WTC11 (cell line): ENCODE measurements around the gene UBL4A. TPM values are rescaled to one million over a fixed set of nuclear protein-coding genes. Genes with fewer than 3 reads are reported as not detected.
A peak's percentile ranks its signal among the peaks of the same experiment; 100 is the strongest.

ENCODE experiments used
- ATAC-seq: fragments of 200-7000 bp; cut with Tn5 transposase; 2 replicates; pipeline ENCODE4 v1.10.0; 2021; ENCODE audit warnings: mild to moderate bottlenecking, moderate library complexity
- CTCF ChIA-PET: fragments of 300-600 bp; sonication (Branson Sonifier 250); formaldehyde crosslinking; loops from one replicate; lab custom pipeline; 2021; ENCODE audit warnings: antibody characterized with exemption; lab: Charles Lee
- POLR2A ChIA-PET: fragments of 350-600 bp; sonication (Branson Sonifier 250); formaldehyde crosslinking; loops from one replicate; lab custom pipeline; 2021; ENCODE audit warnings: antibody characterized with exemption; lab: Charles Lee
- DNase-seq: peaks from one replicate; pipeline ENCODE4 v3.0.0; 2021; ENCODE audit warnings: low spot score
- H3K27ac Mint-ChIP-seq: 2 replicates; pipeline ENCODE4 v1.8.0; 2021; ENCODE audit warnings: mixed read lengths
- H3K27me3 Mint-ChIP-seq: 2 replicates; pipeline ENCODE4 v1.8.0; 2021; ENCODE audit warnings: low read depth, mild to moderate bottlenecking, moderate library complexity, mixed read lengths
- H3K36me3 Mint-ChIP-seq: 2 replicates; pipeline ENCODE4 v1.8.0; 2021; ENCODE audit warnings: mixed read lengths
- H3K4me1 Mint-ChIP-seq: 2 replicates; pipeline ENCODE4 v1.8.0; 2022; ENCODE audit warnings: mixed read lengths
- H3K4me3 Mint-ChIP-seq: 2 replicates; pipeline ENCODE4 v1.8.0; 2021; ENCODE audit warnings: mild to moderate bottlenecking, moderate library complexity, mixed read lengths
- H3K9me3 Mint-ChIP-seq: 2 replicates; pipeline ENCODE4 v1.8.0; 2021; ENCODE audit warnings: mixed read lengths
- CREB1 ChIP-seq: sonication (generic); formaldehyde crosslinking; IDR thresholded peaks from 2 replicates; pipeline ENCODE4 v1.8.0; 2023; ENCODE audit warnings: mild to moderate bottlenecking, missing genetic modification reagents
- ELF4 ChIP-seq: sonication (generic); formaldehyde crosslinking; IDR thresholded peaks from 2 replicates; pipeline ENCODE4 v1.8.1; 2022; ENCODE audit warnings: low read depth, mild to moderate bottlenecking, moderate library complexity, missing genetic modification reagents
- FOXK1 ChIP-seq: sonication (generic); formaldehyde crosslinking; IDR thresholded peaks from 2 replicates; pipeline ENCODE4 v1.8.0; 2022; ENCODE audit warnings: mild to moderate bottlenecking, moderate library complexity, missing genetic modification reagents
- FOXP1 ChIP-seq: sonication (generic); formaldehyde crosslinking; IDR thresholded peaks from 2 replicates; pipeline ENCODE4 v1.8.0; 2022; ENCODE audit warnings: missing genetic modification reagents, mild to moderate bottlenecking, moderate library complexity, borderline replicate concordance
- GABPB1 ChIP-seq: sonication (generic); formaldehyde crosslinking; IDR thresholded peaks from 2 replicates; pipeline ENCODE4 v1.8.1; 2023; ENCODE audit warnings: mild to moderate bottlenecking, missing genetic modification reagents
- GRHL2 ChIP-seq: fragments of 250-450 bp; sonication (Bioruptor Pico); IDR thresholded peaks from 2 replicates; pipeline ENCODE4 v1.8.0; 2022; ENCODE audit warnings: mild to moderate bottlenecking, moderate library complexity; ENCODE audit not compliant: insufficient replicate concordance, severe bottlenecking
- HMGA2 ChIP-seq: fragments of 250-450 bp; sonication (Bioruptor Pico); IDR thresholded peaks from 2 replicates; pipeline ENCODE4 v1.4.0; 2021; ENCODE audit warnings: mild to moderate bottlenecking, moderate library complexity
- MYBL2 ChIP-seq: sonication (generic); formaldehyde crosslinking; IDR thresholded peaks from 2 replicates; pipeline ENCODE4 v1.8.1; 2023; ENCODE audit warnings: mild to moderate bottlenecking, moderate library complexity, missing genetic modification reagents
- NFE2L1 ChIP-seq: sonication (generic); formaldehyde crosslinking; IDR thresholded peaks from 2 replicates; pipeline ENCODE4 v1.8.1; 2023; ENCODE audit warnings: missing genetic modification reagents
- NR1H2 ChIP-seq: sonication (generic); formaldehyde crosslinking; IDR thresholded peaks from 2 replicates; pipeline ENCODE4 v1.9.0; 2021; ENCODE audit warnings: mild to moderate bottlenecking, moderate library complexity, missing genetic modification reagents
- SMAD4 ChIP-seq: sonication (generic); formaldehyde crosslinking; IDR thresholded peaks from 2 replicates; pipeline ENCODE4 v1.8.0; 2022; ENCODE audit warnings: mild to moderate bottlenecking, missing genetic modification reagents
- SOX15 ChIP-seq: fragments of 250-450 bp; sonication (Bioruptor Pico); IDR thresholded peaks from 2 replicates; pipeline ENCODE4 v1.9.0; 2021; ENCODE audit warnings: mild to moderate bottlenecking
- SP1 ChIP-seq: sonication (generic); formaldehyde crosslinking; conservative IDR thresholded peaks from 2 replicates; pipeline ENCODE4 v1.8.1; 2022; ENCODE audit warnings: missing genetic modification reagents
- TP53 ChIP-seq: sonication (generic); formaldehyde crosslinking; IDR thresholded peaks from 2 replicates; pipeline ENCODE4 v1.8.1; 2023; ENCODE audit warnings: mild to moderate bottlenecking, missing genetic modification reagents
- ZBTB21 ChIP-seq: sonication (generic); formaldehyde crosslinking; IDR thresholded peaks from 2 replicates; pipeline ENCODE4 v1.8.1; 2023; ENCODE audit warnings: mild to moderate bottlenecking, missing genetic modification reagents, borderline replicate concordance
- total RNA-seq: library from RNA; stranded (reverse); gene quantifications from 3 replicates; pipeline ENCODE4 v1.2.3, GENCODE V29; 2021
- TF ChIP-seq, protein P1 (sequence below): sonication (generic); formaldehyde crosslinking; IDR thresholded peaks from 2 replicates; pipeline ENCODE4 v1.8.1; 2022; ENCODE audit warnings: missing genetic modification reagents, borderline replicate concordance
- TF ChIP-seq, protein P2 (sequence below): sonication (generic); formaldehyde crosslinking; IDR thresholded peaks from 2 replicates; pipeline ENCODE4 v1.8.1; 2022; ENCODE audit warnings: mild to moderate bottlenecking, moderate library complexity, missing genetic modification reagents
- TF ChIP-seq, protein P3 (sequence below): sonication (generic); formaldehyde crosslinking; IDR thresholded peaks from 2 replicates; pipeline ENCODE4 v1.8.1; 2022; ENCODE audit warnings: low read depth, mild to moderate bottlenecking, moderate library complexity, missing genetic modification reagents, borderline replicate concordance
- TF ChIP-seq, protein P4 (sequence below): sonication (generic); formaldehyde crosslinking; IDR thresholded peaks from 2 replicates; pipeline ENCODE4 v1.8.1; 2023; ENCODE audit warnings: mild to moderate bottlenecking, missing genetic modification reagents, moderate library complexity
- TF ChIP-seq, protein P5 (sequence below): sonication (generic); formaldehyde crosslinking; IDR thresholded peaks from 2 replicates; pipeline ENCODE4 v1.8.0; 2022; ENCODE audit warnings: mild to moderate bottlenecking, missing genetic modification reagents
- TF ChIP-seq, protein P6 (sequence below): sonication (generic); formaldehyde crosslinking; IDR thresholded peaks from 2 replicates; pipeline ENCODE4 v1.8.1; 2023; ENCODE audit warnings: mild to moderate bottlenecking, missing genetic modification reagents, moderate library complexity
- TF ChIP-seq, protein P7 (sequence below): sonication (generic); formaldehyde crosslinking; IDR thresholded peaks from 2 replicates; pipeline ENCODE4 v1.8.0; 2022; ENCODE audit warnings: mild to moderate bottlenecking, missing genetic modification reagents
- TF ChIP-seq, protein P8 (sequence below): sonication (generic); formaldehyde crosslinking; IDR thresholded peaks from 2 replicates; pipeline ENCODE4 v1.8.1; 2022; ENCODE audit warnings: mild to moderate bottlenecking, missing genetic modification reagents, moderate library complexity, borderline replicate concordance

The UBL4A gene
- total RNA-seq, 1 experiment from 2014 or later: 34.0 TPM

DNA sequence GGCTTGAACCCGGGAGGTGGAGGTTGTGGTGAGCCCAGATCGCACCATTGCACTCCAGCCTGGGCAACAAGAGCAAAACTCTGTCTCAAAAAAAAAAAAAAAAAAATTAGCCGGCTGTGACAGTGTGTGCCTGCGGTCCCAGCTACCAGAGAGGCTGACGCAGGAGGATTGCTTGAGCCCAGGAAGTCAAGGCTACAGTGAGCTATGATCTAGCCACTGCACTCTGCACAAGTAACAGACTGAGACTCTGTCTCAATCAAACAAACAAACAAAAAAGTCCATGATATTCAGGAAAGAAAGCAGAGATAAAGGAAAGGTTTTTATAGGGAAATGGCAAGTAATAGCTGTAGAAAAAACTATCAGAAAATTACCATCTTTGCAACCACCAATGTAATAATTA lies 5.2 kb downstream of the UBL4A start:
- POLR2A ChIA-PET: interaction anchor here (0.5 kb wide), 1 partner anchor 56 kb away, joined by 6 read pairs; no protein-coding TSS in a partner anchor
- peaks cover 3% of the 10 kb centered on the region; the same call in 1 of the 2 replicates for H3K4me1 Mint-ChIP-seq
- ATAC-seq (no peak), DNase-seq (no peak)
- no peaks in the 10 kb centered on the region for H3K36me3 Mint-ChIP-seq
- H3K27ac Mint-ChIP-seq: no peak overlapping the region
- TF ChIP-seq GRHL2: no peak
- no peak for TF ChIP-seq NR1H2 (CRISPR knock-in tag)
- TF ChIP-seq, protein P1, sequence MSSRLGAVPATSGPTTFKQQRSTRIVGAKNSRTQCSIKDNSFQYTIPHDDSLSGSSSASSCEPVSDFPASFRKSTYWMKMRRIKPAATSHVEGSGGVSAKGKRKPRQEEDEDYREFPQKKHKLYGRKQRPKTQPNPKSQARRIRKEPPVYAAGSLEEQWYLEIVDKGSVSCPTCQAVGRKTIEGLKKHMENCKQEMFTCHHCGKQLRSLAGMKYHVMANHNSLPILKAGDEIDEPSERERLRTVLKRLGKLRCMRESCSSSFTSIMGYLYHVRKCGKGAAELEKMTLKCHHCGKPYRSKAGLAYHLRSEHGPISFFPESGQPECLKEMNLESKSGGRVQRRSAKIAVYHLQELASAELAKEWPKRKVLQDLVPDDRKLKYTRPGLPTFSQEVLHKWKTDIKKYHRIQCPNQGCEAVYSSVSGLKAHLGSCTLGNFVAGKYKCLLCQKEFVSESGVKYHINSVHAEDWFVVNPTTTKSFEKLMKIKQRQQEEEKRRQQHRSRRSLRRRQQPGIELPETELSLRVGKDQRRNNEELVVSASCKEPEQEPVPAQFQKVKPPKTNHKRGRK (CRISPR knock-in tag): no peak
- no peak for TF ChIP-seq HMGA2 (CRISPR knock-in tag)
- TF ChIP-seq ZBTB21 (CRISPR knock-in tag): no peak
- no peak overlapping the region for H3K4me3 Mint-ChIP-seq
- CTCF ChIA-PET: no interaction called here
- no peaks in the 10 kb centered on the region for H3K9me3 Mint-ChIP-seq
- H3K27me3 Mint-ChIP-seq: no peaks in the 10 kb centered on the region

DNA sequence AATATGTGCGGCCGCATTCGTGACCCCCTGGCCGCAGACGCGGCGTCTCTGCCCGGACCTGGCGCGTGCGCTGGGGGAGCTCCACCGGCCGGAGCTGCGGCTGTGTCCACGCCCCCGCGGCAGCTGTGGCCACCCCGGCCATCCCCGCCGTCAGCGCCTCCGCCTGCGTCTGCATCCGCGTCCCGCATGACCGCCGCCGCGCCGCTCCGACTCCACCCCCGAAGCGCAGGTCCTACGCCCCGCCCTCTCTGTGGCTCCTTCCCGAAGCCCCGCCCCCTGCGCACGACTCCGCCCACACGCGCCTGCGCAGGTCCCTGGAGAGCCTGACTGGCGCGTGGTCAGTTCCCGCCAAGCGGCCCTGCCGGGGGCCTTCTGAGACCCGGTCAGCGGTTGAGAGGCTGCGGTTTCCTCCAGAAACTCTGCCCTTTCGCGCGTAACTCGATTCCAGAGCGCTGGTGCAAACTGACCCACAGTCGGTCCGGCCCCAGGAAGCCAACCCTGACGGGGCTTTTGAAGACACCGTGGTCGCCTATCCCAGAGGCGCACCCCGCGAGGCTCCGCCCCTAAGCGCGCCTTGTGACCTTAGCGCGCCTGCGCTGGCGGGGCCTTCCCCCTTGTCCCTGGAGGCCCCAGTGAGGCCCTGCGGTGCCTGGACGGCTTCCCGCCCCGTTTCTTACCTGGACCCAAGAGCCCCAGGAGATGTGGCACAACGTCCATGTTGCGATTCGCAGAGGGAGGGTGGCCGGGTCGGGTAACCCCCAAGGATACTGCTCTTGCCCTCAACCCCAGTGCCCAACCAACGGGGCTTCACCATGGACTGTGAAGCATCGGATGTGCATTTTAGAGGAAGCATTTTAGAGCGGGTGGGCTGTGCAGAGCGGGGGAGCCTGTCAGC lies 7.4 kb downstream of the UBL4A start, which contains the start of gene LAGE3:
Gene LAGE3, minus strand, starts transcription at position 554 of the 895 bp plus-strand sequence. Its CDS starts 366 bp downstream, at position 188.
- Mint-ChIP-seq H3K36me3 (no peaks in the 10 kb centered on the region; the same call in 1 of the 2 replicates), H3K27me3 (peaks cover 2% of the 10 kb centered on the region; the same call in 1 of the 2 replicates), H3K9me3 (no peaks in the 10 kb centered on the region), H3K27ac (no peak within 1 kb of the TSS), H3K4me3 (peak within 1 kb of the TSS; percentile 74), H3K4me1 (peaks cover 3% of the 10 kb centered on the region; the same call in 1 of the 2 replicates)
- DNase-seq (peak; percentile 93), ATAC-seq (peak; percentile 90)
- ChIA-PET CTCF (interaction anchor here (1.2 kb wide), 1 partner anchor 11 kb away, joined by 4 read pairs; the partner anchor contains the start of gene SLC10A3), POLR2A (interaction anchor here (0.9 to 1.4 kb wide), 2 partner anchors 12 to 40 kb away, joined by 3 to 8 read pairs; partner anchors contain the start of gene SLC10A3)
- TF ChIP-seq NFE2L1 (CRISPR knock-in tag) (peak; percentile 85; the same call in 1 of the 2 replicates), SOX15 (CRISPR knock-in tag) (no peak), GABPB1 (CRISPR knock-in tag) (no peak), TP53 (CRISPR knock-in tag) (peak; percentile 47; the same call in 1 of the 2 replicates), ELF4 (no peak), FOXK1 (peak; percentile 77), MYBL2 (peak; percentile 55; the same call in 1 of the 2 replicates), CREB1 (peak; percentile 61; the same call in 1 of the 2 replicates), FOXP1 (CRISPR knock-in tag) (0 out of 2 replicates have a peak, but pooled peaks have one; percentile 35), SMAD4 (CRISPR knock-in tag) (no peak), SP1 (CRISPR knock-in tag) (peak; percentile 94)
- TF ChIP-seq, protein P2, sequence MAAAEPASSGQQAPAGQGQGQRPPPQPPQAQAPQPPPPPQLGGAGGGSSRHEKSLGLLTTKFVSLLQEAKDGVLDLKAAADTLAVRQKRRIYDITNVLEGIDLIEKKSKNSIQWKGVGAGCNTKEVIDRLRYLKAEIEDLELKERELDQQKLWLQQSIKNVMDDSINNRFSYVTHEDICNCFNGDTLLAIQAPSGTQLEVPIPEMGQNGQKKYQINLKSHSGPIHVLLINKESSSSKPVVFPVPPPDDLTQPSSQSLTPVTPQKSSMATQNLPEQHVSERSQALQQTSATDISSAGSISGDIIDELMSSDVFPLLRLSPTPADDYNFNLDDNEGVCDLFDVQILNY: peak; percentile 96
- TF ChIP-seq, protein P3, sequence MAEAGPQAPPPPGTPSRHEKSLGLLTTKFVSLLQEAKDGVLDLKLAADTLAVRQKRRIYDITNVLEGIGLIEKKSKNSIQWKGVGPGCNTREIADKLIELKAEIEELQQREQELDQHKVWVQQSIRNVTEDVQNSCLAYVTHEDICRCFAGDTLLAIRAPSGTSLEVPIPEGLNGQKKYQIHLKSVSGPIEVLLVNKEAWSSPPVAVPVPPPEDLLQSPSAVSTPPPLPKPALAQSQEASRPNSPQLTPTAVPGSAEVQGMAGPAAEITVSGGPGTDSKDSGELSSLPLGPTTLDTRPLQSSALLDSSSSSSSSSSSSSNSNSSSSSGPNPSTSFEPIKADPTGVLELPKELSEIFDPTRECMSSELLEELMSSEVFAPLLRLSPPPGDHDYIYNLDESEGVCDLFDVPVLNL (CRISPR knock-in tag): peak; percentile 42; the same call in 1 of the 2 replicates
- TF ChIP-seq, protein P4, sequence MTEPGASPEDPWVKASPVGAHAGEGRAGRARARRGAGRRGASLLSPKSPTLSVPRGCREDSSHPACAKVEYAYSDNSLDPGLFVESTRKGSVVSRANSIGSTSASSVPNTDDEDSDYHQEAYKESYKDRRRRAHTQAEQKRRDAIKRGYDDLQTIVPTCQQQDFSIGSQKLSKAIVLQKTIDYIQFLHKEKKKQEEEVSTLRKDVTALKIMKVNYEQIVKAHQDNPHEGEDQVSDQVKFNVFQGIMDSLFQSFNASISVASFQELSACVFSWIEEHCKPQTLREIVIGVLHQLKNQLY: no peak
- TF ChIP-seq, protein P5, sequence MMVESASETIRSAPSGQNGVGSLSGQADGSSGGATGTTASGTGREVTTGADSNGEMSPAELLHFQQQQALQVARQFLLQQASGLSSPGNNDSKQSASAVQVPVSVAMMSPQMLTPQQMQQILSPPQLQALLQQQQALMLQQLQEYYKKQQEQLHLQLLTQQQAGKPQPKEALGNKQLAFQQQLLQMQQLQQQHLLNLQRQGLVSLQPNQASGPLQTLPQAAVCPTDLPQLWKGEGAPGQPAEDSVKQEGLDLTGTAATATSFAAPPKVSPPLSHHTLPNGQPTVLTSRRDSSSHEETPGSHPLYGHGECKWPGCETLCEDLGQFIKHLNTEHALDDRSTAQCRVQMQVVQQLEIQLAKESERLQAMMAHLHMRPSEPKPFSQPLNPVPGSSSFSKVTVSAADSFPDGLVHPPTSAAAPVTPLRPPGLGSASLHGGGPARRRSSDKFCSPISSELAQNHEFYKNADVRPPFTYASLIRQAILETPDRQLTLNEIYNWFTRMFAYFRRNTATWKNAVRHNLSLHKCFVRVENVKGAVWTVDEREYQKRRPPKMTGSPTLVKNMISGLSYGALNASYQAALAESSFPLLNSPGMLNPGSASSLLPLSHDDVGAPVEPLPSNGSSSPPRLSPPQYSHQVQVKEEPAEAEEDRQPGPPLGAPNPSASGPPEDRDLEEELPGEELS (CRISPR knock-in tag): peak; percentile 84; the same call in 1 of the 2 replicates
- TF ChIP-seq, protein P6, sequence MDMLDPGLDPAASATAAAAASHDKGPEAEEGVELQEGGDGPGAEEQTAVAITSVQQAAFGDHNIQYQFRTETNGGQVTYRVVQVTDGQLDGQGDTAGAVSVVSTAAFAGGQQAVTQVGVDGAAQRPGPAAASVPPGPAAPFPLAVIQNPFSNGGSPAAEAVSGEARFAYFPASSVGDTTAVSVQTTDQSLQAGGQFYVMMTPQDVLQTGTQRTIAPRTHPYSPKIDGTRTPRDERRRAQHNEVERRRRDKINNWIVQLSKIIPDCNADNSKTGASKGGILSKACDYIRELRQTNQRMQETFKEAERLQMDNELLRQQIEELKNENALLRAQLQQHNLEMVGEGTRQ (CRISPR knock-in tag): peak; percentile 57
- TF ChIP-seq, protein P7, sequence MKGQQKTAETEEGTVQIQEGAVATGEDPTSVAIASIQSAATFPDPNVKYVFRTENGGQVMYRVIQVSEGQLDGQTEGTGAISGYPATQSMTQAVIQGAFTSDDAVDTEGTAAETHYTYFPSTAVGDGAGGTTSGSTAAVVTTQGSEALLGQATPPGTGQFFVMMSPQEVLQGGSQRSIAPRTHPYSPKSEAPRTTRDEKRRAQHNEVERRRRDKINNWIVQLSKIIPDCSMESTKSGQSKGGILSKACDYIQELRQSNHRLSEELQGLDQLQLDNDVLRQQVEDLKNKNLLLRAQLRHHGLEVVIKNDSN (CRISPR knock-in tag): peak; percentile 75
- TF ChIP-seq, protein P8, sequence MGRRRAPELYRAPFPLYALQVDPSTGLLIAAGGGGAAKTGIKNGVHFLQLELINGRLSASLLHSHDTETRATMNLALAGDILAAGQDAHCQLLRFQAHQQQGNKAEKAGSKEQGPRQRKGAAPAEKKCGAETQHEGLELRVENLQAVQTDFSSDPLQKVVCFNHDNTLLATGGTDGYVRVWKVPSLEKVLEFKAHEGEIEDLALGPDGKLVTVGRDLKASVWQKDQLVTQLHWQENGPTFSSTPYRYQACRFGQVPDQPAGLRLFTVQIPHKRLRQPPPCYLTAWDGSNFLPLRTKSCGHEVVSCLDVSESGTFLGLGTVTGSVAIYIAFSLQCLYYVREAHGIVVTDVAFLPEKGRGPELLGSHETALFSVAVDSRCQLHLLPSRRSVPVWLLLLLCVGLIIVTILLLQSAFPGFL (CRISPR knock-in tag): no peak
